Astrocyte of the spinal cord (primary cell): ENCODE results near the gene MYLK2.

Source experiments
- DNase-seq: peaks from one replicate; pipeline ENCODE4 v3.0.0; 2011; ENCODE audit warnings: low read depth, low spot score
- H3K4me3 ChIP-seq: 2 replicates; pipeline ENCODE4 v1.5.1; 2011; ENCODE audit warnings: low read depth, mild to moderate bottlenecking, low read length, moderate library complexity
- in situ Hi-C: cut with HindIII; loops from 2 replicates; pipeline ENCODE4 v1.10.0; 2017; ENCODE audit warnings: low sequenced_read_pairs
- TF ChIP-seq, protein P1 (sequence below): IDR thresholded peaks from 2 replicates; pipeline ENCODE4 v1.5.1; 2012; ENCODE audit warnings: low read depth, mild to moderate bottlenecking, low read length, inconsistent platforms

MYLK2 gene

DNA sequence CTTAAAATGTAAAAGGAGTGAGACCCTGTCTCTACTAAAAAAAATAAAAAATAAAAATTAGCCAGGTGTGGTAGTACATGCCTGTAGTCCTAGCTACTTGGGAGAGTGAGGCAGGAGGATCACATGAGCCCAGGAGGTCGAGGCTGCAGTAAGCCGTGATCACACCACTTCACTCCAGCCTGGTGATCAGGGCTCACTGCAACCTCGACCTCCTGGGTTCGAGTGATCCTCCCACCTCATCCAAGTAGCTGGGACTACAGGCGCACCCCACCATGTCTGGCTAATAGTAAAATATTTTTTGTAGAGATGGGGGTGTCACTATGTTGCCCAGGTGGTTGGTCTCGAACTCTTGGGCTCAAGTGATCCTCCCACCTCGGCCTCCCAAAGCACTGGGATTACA, 34.3 kb downstream of the MYLK2 start:
- TF ChIP-seq, protein P1, sequence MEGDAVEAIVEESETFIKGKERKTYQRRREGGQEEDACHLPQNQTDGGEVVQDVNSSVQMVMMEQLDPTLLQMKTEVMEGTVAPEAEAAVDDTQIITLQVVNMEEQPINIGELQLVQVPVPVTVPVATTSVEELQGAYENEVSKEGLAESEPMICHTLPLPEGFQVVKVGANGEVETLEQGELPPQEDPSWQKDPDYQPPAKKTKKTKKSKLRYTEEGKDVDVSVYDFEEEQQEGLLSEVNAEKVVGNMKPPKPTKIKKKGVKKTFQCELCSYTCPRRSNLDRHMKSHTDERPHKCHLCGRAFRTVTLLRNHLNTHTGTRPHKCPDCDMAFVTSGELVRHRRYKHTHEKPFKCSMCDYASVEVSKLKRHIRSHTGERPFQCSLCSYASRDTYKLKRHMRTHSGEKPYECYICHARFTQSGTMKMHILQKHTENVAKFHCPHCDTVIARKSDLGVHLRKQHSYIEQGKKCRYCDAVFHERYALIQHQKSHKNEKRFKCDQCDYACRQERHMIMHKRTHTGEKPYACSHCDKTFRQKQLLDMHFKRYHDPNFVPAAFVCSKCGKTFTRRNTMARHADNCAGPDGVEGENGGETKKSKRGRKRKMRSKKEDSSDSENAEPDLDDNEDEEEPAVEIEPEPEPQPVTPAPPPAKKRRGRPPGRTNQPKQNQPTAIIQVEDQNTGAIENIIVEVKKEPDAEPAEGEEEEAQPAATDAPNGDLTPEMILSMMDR, result no peak
- no peak overlapping the region for H3K4me3 ChIP-seq
- in situ Hi-C loops, result no loop called here
- DNase-seq, result no peak

DNA sequence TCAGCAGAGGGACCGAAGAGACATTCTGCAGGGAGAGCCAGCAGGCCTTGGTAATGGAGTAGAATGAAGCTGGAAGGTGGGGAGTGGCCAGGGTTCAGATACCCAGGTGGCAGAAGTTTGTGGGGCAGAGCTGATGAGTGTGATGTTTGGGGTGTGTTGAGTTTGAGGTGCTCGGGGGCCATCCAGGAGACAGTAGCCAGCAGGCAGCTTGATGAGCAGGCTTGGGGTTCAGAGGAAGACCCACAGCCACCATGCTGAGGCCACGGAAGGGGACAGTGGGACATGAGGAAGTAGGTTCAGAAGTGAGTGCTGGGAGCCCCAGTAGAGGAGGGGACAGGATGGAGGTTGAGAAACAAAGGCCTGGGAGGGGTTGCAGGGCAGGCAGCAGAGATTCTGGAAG, 37.4 kb downstream of the MYLK2 start:
- in situ Hi-C loops, result no loop called here
- DNase-seq, result no peak
- TF ChIP-seq, protein P1, result no peak
- no peak overlapping the region for H3K4me3 ChIP-seq

DNA sequence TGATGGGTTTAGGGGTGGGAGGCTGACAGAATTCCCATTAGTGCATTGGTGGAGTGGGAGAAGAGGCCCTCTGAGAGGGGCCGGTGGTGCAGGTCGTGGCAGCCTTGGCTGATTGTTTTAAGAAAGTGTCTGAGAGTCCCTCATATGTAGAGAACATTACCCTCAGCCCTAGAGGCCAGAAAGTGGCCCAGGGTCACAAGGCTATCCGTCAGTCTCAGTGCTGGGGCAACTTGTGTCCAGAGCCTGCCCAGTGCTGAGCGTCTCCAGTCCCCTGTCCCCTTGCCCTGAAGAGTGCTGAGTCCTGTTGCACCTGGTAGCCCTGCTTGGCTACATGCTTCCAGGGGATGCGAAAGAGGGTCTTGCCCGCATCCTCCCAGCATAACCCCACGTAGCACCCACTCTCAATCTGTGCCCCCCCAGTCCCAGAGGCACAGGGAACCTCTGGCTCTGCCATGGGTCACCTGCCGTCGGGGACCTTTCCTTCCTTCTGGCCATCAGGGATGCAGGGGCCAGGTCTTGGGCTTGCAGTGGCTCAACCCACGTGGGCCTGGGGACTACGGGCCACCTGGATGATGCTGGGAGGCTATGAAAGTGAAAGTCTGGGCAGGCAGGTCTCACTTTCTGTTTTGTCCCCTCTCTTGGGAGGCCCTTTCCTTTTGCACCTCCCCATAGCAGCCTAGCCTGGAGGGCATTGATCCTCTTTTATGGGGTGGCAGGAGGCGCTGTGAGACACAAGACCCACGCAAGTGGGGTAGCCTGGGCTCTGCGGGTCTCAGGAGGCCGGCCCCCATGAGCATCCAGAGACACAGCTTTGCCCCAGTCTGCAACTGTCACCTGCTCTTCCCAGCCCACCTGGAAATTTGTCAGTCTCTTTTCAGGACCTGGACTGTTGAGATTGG, 39.0 kb downstream of the MYLK2 start:
- no peak overlapping the region for H3K4me3 ChIP-seq
- DNase-seq, result no peak
- in situ Hi-C loops, result no loop called here
- TF ChIP-seq, protein P1, result no peak

DNA sequence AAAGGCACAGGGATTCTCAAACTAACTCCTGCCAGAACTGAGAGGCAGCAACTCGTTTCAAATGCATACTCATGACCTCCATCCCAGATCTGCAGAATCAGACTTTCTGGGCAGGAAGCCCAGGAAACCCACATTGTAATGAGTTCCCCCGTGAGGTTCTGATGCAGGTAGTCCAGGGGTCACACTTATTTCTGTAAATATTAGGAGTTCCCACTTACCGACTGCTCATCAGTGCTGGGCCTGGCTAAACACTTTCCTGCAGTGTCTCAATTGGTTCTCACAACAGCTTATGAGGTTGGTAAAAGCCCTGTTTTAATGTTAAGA, 39.6 kb downstream of the MYLK2 start:
- H3K4me3 ChIP-seq, result no peak overlapping the region
- TF ChIP-seq, protein P1, result no peak
- in situ Hi-C loops, result no loop called here
- DNase-seq, result no peak

DNA sequence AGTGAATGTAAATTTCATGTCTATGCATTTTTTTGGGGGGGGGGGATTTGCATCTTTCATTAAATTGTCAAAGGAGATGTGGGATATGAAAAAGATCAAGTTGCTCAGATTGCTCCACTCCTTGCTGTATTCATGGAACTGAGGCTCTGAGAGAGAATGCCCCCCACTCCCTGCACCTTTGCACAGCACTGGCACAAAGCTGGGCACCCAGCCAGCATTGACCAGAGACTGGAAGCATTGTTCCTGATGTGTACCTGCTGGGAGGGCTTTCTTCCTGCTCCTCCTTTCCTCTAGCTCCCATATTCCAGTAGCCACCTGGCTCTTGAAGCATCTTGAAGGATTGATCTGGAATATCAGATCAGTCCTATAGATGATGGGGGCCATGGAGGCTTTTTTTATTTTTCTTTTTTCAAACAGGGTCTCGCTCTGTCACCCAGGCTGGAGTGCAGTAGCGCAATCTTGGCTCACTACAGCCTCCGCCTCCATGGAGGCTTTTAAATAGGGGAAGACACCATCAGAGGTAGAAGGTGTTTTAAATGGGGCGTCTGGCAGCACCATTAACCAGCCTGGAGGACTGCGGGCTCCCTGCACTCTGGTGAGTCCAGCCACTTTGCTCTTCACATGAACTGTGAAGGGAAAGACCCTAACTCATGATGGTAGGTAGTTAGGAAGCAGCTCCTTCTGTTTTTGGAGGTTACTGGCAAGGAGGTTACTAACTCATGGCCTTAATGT, 40.3 kb downstream of the MYLK2 start:
- in situ Hi-C loops, result no loop called here
- no peak for DNase-seq
- H3K4me3 ChIP-seq, result no peak overlapping the region
- TF ChIP-seq, protein P1, result no peak

DNA sequence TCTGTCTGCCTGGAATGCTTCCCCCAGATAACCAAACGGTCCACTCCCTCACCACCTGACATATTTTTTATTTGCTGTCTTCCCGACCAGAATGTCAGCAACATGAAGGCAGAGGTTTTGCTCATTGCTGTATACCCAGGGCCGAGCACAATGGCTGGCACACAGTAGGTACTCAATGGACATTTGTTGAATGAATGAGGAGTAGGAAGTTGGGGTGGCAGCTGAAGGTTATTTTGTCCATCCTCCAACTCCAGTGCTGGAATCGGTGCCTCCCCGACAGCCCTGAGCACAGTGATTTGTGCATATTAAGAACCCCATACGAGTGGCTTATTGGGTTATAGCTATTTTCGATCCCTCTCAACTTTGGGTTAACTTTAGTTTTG, 40.8 kb downstream of the MYLK2 start:
- H3K4me3 ChIP-seq, result no peak overlapping the region
- TF ChIP-seq, protein P1, result no peak
- no peak for DNase-seq
- in situ Hi-C loops, result no loop called here
